ENCODE data around the gene PDCD2L. TPM values are rescaled to one million over a fixed set of nuclear protein-coding genes. Genes with fewer than 3 reads are reported as not detected.

Gene PDCD2L
- polyA plus RNA-seq, 1 donor (not counting 4 experiments of a cell fraction or from before 2014, with no cell fraction given) = 23.8 TPM

DNA sequence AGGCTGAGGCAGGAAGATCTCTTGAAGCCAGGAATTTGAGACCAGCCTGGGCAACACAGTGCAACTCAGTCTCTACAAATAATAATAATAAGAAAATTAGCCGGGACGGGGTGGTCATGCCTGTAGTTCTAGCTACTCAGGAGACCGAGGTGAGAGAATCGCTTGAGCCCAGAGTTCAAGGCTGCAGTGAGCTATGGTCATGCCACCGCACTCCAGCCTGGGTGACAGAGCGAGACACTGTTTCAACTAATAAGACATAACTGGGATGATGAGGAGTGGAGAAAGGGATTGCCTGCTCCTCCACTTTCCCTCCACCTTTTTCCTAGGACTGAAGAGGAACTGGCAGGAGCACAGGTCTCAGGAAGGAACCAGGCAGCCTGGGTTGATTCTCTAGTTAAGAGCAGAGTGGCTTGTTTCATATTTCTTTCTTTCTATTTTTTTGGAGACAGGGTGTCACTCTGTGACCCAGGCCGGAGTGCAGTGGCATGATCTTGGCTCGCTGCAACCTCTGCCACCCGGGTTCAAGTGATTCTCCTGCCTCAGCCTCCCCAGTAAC lies 43.8 kb upstream of the PDCD2L start:
- no peak for DNase-seq (ENCODE audit: low read depth, low spot score)
- FAIRE-seq = no peak
- no peaks in the 10 kb centered on the region for H3K27me3 ChIP-seq (ENCODE audit: control insufficient read depth, extremely low read depth, insufficient read depth, low read length)
- dilution Hi-C loops (cut with MboI; ENCODE audit: extremely low pct_ligation_motif_present, low sequenced_read_pairs) = no loop called here
- no peaks in the 10 kb centered on the region for H3K9me1 ChIP-seq (ENCODE audit: control insufficient read depth, extremely low read depth, insufficient read depth, low read length)
- H3K4me3 ChIP-seq (ENCODE audit: control insufficient read depth in 2 of 3, extremely low read depth in 1 of 3, insufficient read depth in 2 of 3, low read depth in 1 of 3, low read length in 3 of 3) = no peak overlapping the region
- no peak overlapping the region for H3K27ac ChIP-seq (ENCODE audit: control insufficient read depth, insufficient read depth, low read length)
- no peaks in the 10 kb centered on the region for H3K9me3 ChIP-seq (ENCODE audit: control insufficient read depth, low read depth, low read length)
- H3K4me2 ChIP-seq (ENCODE audit: control insufficient read depth, extremely low read depth, insufficient read depth, low read depth, low read length) = no peak overlapping the region
- TF ChIP-seq, protein P1, sequence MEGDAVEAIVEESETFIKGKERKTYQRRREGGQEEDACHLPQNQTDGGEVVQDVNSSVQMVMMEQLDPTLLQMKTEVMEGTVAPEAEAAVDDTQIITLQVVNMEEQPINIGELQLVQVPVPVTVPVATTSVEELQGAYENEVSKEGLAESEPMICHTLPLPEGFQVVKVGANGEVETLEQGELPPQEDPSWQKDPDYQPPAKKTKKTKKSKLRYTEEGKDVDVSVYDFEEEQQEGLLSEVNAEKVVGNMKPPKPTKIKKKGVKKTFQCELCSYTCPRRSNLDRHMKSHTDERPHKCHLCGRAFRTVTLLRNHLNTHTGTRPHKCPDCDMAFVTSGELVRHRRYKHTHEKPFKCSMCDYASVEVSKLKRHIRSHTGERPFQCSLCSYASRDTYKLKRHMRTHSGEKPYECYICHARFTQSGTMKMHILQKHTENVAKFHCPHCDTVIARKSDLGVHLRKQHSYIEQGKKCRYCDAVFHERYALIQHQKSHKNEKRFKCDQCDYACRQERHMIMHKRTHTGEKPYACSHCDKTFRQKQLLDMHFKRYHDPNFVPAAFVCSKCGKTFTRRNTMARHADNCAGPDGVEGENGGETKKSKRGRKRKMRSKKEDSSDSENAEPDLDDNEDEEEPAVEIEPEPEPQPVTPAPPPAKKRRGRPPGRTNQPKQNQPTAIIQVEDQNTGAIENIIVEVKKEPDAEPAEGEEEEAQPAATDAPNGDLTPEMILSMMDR (optimal IDR thresholded peaks at IDR 0.05 in 1 of 3, IDR thresholded peaks at IDR 0.05 in 1 of 3, conservative IDR thresholded peaks at IDR 0.05 in 1 of 3; ENCODE audit: extremely low read depth in 1 of 3, insufficient read depth in 2 of 3, low read length in 3 of 3) = no peak
- no peak for TF ChIP-seq EZH2 (IDR thresholded peaks at IDR 0.05; ENCODE audit: low read length)
- H4K20me1 ChIP-seq (ENCODE audit: control insufficient read depth, extremely low read depth, insufficient read depth, low read length) = no peaks in the 10 kb centered on the region
- H3K36me3 ChIP-seq (ENCODE audit: control insufficient read depth in 2 of 2, extremely low read depth in 1 of 2, insufficient read depth in 2 of 2, low read length in 2 of 2) = no peaks in the 10 kb centered on the region
- no peak overlapping the region for H3K9ac ChIP-seq (ENCODE audit: control insufficient read depth, extremely low read depth, insufficient read depth, low read length)
- H3K4me1 ChIP-seq (ENCODE audit: control insufficient read depth, extremely low read depth, insufficient read depth, low read length) = peaks cover 23% of the 10 kb centered on the region
- no peak overlapping the region for H2AFZ ChIP-seq (ENCODE audit: control insufficient read depth, low read length)
- H3K79me2 ChIP-seq (ENCODE audit: control insufficient read depth, insufficient read depth, low read length) = peaks cover 2% of the 10 kb centered on the region

GRCh38 chr19:34362679-34363069 lies 41.5 kb upstream of the PDCD2L start:
- no peaks in the 10 kb centered on the region for H3K27me3 ChIP-seq (ENCODE audit: control insufficient read depth, extremely low read depth, insufficient read depth, low read length)
- no peak overlapping the region for H3K4me2 ChIP-seq (ENCODE audit: control insufficient read depth, extremely low read depth, insufficient read depth, low read depth, low read length)
- H3K27ac ChIP-seq (ENCODE audit: control insufficient read depth, insufficient read depth, low read length) = no peak overlapping the region
- TF ChIP-seq, protein P1 (optimal IDR thresholded peaks at IDR 0.05 in 1 of 3, IDR thresholded peaks at IDR 0.05 in 1 of 3, conservative IDR thresholded peaks at IDR 0.05 in 1 of 3; ENCODE audit: extremely low read depth in 1 of 3, insufficient read depth in 2 of 3, low read length in 3 of 3) = no peak
- no peak for TF ChIP-seq EZH2 (IDR thresholded peaks at IDR 0.05; ENCODE audit: low read length)
- FAIRE-seq (no peak), DNase-seq (ENCODE audit: low read depth, low spot score) (no peak)
- no peak overlapping the region for H2AFZ ChIP-seq (ENCODE audit: control insufficient read depth, low read length)
- peaks cover 3 to 6% of the 10 kb centered on the region in 2 experiments for H3K36me3 ChIP-seq (ENCODE audit: control insufficient read depth in 2 of 2, extremely low read depth in 1 of 2, insufficient read depth in 2 of 2, low read length in 2 of 2)
- H3K4me1 ChIP-seq (ENCODE audit: control insufficient read depth, extremely low read depth, insufficient read depth, low read length) = peaks cover 36% of the 10 kb centered on the region
- H4K20me1 ChIP-seq (ENCODE audit: control insufficient read depth, extremely low read depth, insufficient read depth, low read length) = no peaks in the 10 kb centered on the region
- H3K9me1 ChIP-seq (ENCODE audit: control insufficient read depth, extremely low read depth, insufficient read depth, low read length) = no peaks in the 10 kb centered on the region
- H3K4me3 ChIP-seq (ENCODE audit: control insufficient read depth in 2 of 3, extremely low read depth in 1 of 3, insufficient read depth in 2 of 3, low read depth in 1 of 3, low read length in 3 of 3) = no peak overlapping the region
- no peaks in the 10 kb centered on the region for H3K9me3 ChIP-seq (ENCODE audit: control insufficient read depth, low read depth, low read length)
- peaks cover 25% of the 10 kb centered on the region for H3K79me2 ChIP-seq (ENCODE audit: control insufficient read depth, insufficient read depth, low read length)
- dilution Hi-C loops (cut with MboI; ENCODE audit: extremely low pct_ligation_motif_present, low sequenced_read_pairs) = no loop called here
- H3K9ac ChIP-seq (ENCODE audit: control insufficient read depth, extremely low read depth, insufficient read depth, low read length) = no peak overlapping the region
